GM04503 (cell line): ENCODE results near the gene RAVER1.
"Not testable (repeated sequence)": the region's sequence is repeated elsewhere in the genome, so short reads cannot be mapped to it uniquely, and the experiment has no call there.

Experiments
- DNase-seq: peaks from one replicate; pipeline ENCODE4 v3.0.0-alpha.2; 2012; ENCODE audit warnings: low read depth

RAVER1 gene

GRCh38 chr19:10343495-10343894 lies 10.2 kb upstream of the RAVER1 start:
- DNase-seq = no peak

GRCh38 chr19:10339977-10340376 lies 6.6 kb upstream of the RAVER1 start:
- no peak for DNase-seq

- DNase-seq = no peak
Measured at GRCh38 chr19:10339380-10339960, 6.1 kb upstream of the RAVER1 start, which contains the start of gene ICAM3. Gene ICAM3 (minus strand): TSS chr19:10339624. CDS start chr19:10339614, 10 bp downstream.

- no peak for DNase-seq
Measured at GRCh38 chr19:10338940-10339339, 5.6 kb upstream of the RAVER1 start.

- DNase-seq = not testable (repeated sequence)
Measured at GRCh38 chr19:10336725-10337124, 3.4 kb upstream of the RAVER1 start.

GRCh38 chr19:10335352-10335985 lies 2.1 kb upstream of the RAVER1 start:
- no peak for DNase-seq

- DNase-seq = peak; percentile 73
Measured at GRCh38 chr19:10334588-10335351, 1.4 kb upstream of the RAVER1 start.

GRCh38 chr19:10333758-10334587 lies 644 bp upstream of the RAVER1 start:
- DNase-seq = no peak

- DNase-seq = no peak
Measured at GRCh38 chr19:10332158-10332964, 968 bp downstream of the RAVER1 start.

- DNase-seq = no peak
Measured at GRCh38 chr19:10329555-10329954, 3.8 kb downstream of the RAVER1 start.

GRCh38 chr19:10328558-10329429 lies 4.5 kb downstream of the RAVER1 start:
- no peak for DNase-seq

- DNase-seq = no peak
Measured at GRCh38 chr19:10327793-10328192, 5.5 kb downstream of the RAVER1 start.

- no peak for DNase-seq
Measured at GRCh38 chr19:10325732-10326131, 7.6 kb downstream of the RAVER1 start.

- DNase-seq = no peak
Measured at GRCh38 chr19:10321874-10322835, 11.2 kb downstream of the RAVER1 start.

GRCh38 chr19:10321417-10321797 lies 11.9 kb downstream of the RAVER1 start:
- DNase-seq = no peak

- no peak for DNase-seq
Measured at GRCh38 chr19:10320602-10321416, 12.5 kb downstream of the RAVER1 start.

GRCh38 chr19:10318807-10319682 lies 14.3 kb downstream of the RAVER1 start:
- no peak for DNase-seq
